ENCODE measurements around the gene CD1C. TPM values are rescaled to one million over a fixed set of nuclear protein-coding genes. Genes with fewer than 3 reads are reported as not detected.
"Not testable (repeated sequence)": the region's sequence is repeated elsewhere in the genome, so short reads cannot be mapped to it uniquely, and the experiment has no call there.

Gene CD1C
- total and polyA plus RNA-seq, 9 donors: 0.22 to 6.6 (median 0.28) TPM; not detected in 4

GRCh38 chr1:158259117-158259516 is 30.6 kb upstream of the CD1C start:
- intact Hi-C loops (cut with DNase I): no loop called here
- no peaks in the 10 kb centered on the region for H3K36me3 ChIP-seq
- H3K4me1 ChIP-seq (ENCODE audit: insufficient read depth): no peaks in the 10 kb centered on the region
- H3K27me3 ChIP-seq: no peaks in the 10 kb centered on the region
- no peak for DNase-seq
- WGBS, 3 donors: 91 to 95% (median 92%) methylated on average over 1 of the region's 1 CpG
- no peaks in the 10 kb centered on the region for H3K9me3 ChIP-seq
- no peak for TF ChIP-seq CTCF (IDR thresholded peaks at IDR 0.05)
- no peak for TF ChIP-seq EP300 (IDR thresholded peaks at IDR 0.05)
- TF ChIP-seq POLR2A (IDR thresholded peaks at IDR 0.05): no peak
- no peak overlapping the region for H3K4me3 ChIP-seq
- no peak overlapping the region for H3K27ac ChIP-seq

- H3K36me3 ChIP-seq: no peaks in the 10 kb centered on the region
- intact Hi-C loops (cut with DNase I): no loop called here
- no peaks in the 10 kb centered on the region for H3K27me3 ChIP-seq
- TF ChIP-seq CTCF (IDR thresholded peaks at IDR 0.05) (no peak), POLR2A (IDR thresholded peaks at IDR 0.05) (no peak), EP300 (IDR thresholded peaks at IDR 0.05) (no peak)
- DNase-seq: no peak
- H3K9me3 ChIP-seq: no peaks in the 10 kb centered on the region
- H3K27ac ChIP-seq: no peak overlapping the region
- H3K4me1 ChIP-seq (ENCODE audit: insufficient read depth): no peaks in the 10 kb centered on the region
- no peak overlapping the region for H3K4me3 ChIP-seq
Observed at GRCh38 chr1:158272681-158273080, 17.0 kb upstream of the CD1C start.

- Histone ChIP-seq H3K4me1 (ENCODE audit: insufficient read depth) (no peaks in the 10 kb centered on the region), H3K9me3 (no peaks in the 10 kb centered on the region), H3K27me3 (no peaks in the 10 kb centered on the region), H3K4me3 (no peak overlapping the region), H3K36me3 (no peaks in the 10 kb centered on the region), H3K27ac (no peak overlapping the region)
- DNase-seq: no peak
- WGBS, 3 donors: 78 to 82% (median 80%) methylated on average over 5 of the region's 5 CpGs
- intact Hi-C loops (cut with DNase I): no loop called here
- no peak for TF ChIP-seq POLR2A (IDR thresholded peaks at IDR 0.05)
- no peak for TF ChIP-seq EP300 (IDR thresholded peaks at IDR 0.05)
- no peak for TF ChIP-seq CTCF (IDR thresholded peaks at IDR 0.05)
Observed at GRCh38 chr1:158274797-158275196, 14.9 kb upstream of the CD1C start.

GRCh38 chr1:158282421-158282820 is 7.3 kb upstream of the CD1C start:
- H3K4me1 ChIP-seq (ENCODE audit: insufficient read depth); H3K9me3 ChIP-seq; H3K27me3 ChIP-seq; H3K27ac ChIP-seq; H3K4me3 ChIP-seq; intact Hi-C loops (cut with DNase I); DNase-seq; H3K36me3 ChIP-seq: not testable (repeated sequence)
- 67 to 83% (median 73%) methylated on average over 2 of the region's 2 CpGs for WGBS, 3 donors

- Histone ChIP-seq H3K9me3 (no peaks in the 10 kb centered on the region), H3K27me3 (no peaks in the 10 kb centered on the region), H3K4me1 (ENCODE audit: insufficient read depth) (no peaks in the 10 kb centered on the region), H3K27ac (no peak overlapping the region), H3K4me3 (no peak overlapping the region), H3K36me3 (no peaks in the 10 kb centered on the region)
- intact Hi-C loops (cut with DNase I): no loop called here
- WGBS, 3 donors: 54 to 66% (median 65%) methylated on average over 2 of the region's 2 CpGs
- no peak for DNase-seq
- TF ChIP-seq POLR2A (IDR thresholded peaks at IDR 0.05) (no peak), CTCF (IDR thresholded peaks at IDR 0.05) (no peak), EP300 (IDR thresholded peaks at IDR 0.05) (no peak)
Observed at GRCh38 chr1:158283965-158284364, 5.8 kb upstream of the CD1C start.
